Measurements from ENCODE around the gene FAM9A. TPM values are rescaled to one million over a fixed set of nuclear protein-coding genes. Genes with fewer than 3 reads are reported as not detected.

The FAM9A gene
- not detected for total RNA-seq

DNA sequence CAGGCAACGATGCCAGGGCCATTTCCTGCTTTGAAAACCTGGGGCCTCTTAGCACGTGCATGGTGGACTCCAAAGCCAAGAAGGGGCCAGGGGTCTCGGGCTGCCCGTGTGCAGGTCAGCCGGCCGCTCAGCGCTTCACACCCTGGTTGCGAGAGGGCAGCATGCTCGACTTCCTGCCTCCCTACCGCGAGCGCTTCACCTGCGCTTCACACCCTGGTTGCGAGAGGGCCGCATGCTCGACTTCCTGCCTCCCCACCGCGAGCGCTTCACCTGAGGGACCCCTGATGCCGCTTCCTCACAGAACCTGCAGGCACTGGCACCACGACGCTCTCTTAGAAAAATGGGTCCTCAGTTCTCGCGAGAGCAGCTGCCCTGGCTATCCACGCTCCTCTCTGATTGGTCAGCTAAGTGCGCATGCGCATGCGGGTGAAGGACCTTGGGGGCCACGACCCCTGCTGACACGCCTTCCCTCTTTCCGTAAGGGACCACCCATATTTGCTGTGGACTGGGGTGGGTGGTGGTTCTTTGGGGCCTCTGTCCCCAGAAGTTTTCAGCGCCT is at the start of gene FAM9A:
Gene FAM9A, minus strand, starts transcription at position 343 of the 559 bp plus-strand sequence. CDS start 1,212 bp downstream, outside the sequence.
- Histone ChIP-seq H3K9me3 (no peaks in the 10 kb centered on the region), H3K36me3 (no peaks in the 10 kb centered on the region), H3K4me3 (no peak within 1 kb of the TSS), H3K27ac (no peak within 1 kb of the TSS), H3K27me3 (no peaks in the 10 kb centered on the region), H3K4me1 (no peaks in the 10 kb centered on the region)
- TF ChIP-seq, protein P1, sequence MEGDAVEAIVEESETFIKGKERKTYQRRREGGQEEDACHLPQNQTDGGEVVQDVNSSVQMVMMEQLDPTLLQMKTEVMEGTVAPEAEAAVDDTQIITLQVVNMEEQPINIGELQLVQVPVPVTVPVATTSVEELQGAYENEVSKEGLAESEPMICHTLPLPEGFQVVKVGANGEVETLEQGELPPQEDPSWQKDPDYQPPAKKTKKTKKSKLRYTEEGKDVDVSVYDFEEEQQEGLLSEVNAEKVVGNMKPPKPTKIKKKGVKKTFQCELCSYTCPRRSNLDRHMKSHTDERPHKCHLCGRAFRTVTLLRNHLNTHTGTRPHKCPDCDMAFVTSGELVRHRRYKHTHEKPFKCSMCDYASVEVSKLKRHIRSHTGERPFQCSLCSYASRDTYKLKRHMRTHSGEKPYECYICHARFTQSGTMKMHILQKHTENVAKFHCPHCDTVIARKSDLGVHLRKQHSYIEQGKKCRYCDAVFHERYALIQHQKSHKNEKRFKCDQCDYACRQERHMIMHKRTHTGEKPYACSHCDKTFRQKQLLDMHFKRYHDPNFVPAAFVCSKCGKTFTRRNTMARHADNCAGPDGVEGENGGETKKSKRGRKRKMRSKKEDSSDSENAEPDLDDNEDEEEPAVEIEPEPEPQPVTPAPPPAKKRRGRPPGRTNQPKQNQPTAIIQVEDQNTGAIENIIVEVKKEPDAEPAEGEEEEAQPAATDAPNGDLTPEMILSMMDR (IDR thresholded peaks at IDR 0.05) = no peak
- TF ChIP-seq POLR2A (IDR thresholded peaks at IDR 0.05) = no peak
- no peak for DNase-seq

- no peak overlapping the region for H3K27ac ChIP-seq
- no peak for TF ChIP-seq POLR2A (IDR thresholded peaks at IDR 0.05)
- TF ChIP-seq, protein P1 (IDR thresholded peaks at IDR 0.05) = no peak
- no peak overlapping the region for H3K4me3 ChIP-seq
- no peaks in the 10 kb centered on the region for H3K36me3 ChIP-seq
- no peak for DNase-seq
- H3K9me3 ChIP-seq = no peaks in the 10 kb centered on the region
- H3K27me3 ChIP-seq = no peaks in the 10 kb centered on the region
- no peaks in the 10 kb centered on the region for H3K4me1 ChIP-seq
These were observed 49.3 kb upstream of the FAM9A start for GRCh38 chrX:8850478-8850877.

GRCh38 chrX:8849945-8850344 is 48.8 kb upstream of the FAM9A start:
- H3K27me3 ChIP-seq = no peaks in the 10 kb centered on the region
- no peak overlapping the region for H3K4me3 ChIP-seq
- H3K9me3 ChIP-seq = no peaks in the 10 kb centered on the region
- H3K36me3 ChIP-seq = no peaks in the 10 kb centered on the region
- TF ChIP-seq POLR2A (IDR thresholded peaks at IDR 0.05) = no peak
- TF ChIP-seq, protein P1 (IDR thresholded peaks at IDR 0.05) = no peak
- no peak overlapping the region for H3K27ac ChIP-seq
- no peak for DNase-seq
- H3K4me1 ChIP-seq = no peaks in the 10 kb centered on the region

DNA sequence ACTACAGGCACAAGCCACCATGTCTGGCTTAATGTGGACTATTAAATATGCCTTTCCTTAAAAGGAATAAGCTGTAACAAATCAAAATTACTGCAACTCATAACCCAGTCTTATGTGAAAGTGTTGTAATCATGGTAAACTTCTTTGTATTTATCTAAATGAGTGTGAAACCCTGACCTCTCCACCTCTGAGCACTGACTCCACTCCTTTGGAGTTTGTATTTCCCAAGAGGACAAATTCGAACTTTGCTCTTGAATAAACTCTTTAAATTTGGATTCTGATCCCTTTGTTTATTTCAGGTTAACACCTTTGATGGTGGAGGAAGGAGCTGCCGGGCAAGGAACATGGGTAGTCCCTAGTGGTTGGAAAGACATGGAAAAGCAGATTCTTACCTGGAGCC is 48.3 kb upstream of the FAM9A start:
- H3K9me3 ChIP-seq = no peaks in the 10 kb centered on the region
- no peak overlapping the region for H3K27ac ChIP-seq

DNA sequence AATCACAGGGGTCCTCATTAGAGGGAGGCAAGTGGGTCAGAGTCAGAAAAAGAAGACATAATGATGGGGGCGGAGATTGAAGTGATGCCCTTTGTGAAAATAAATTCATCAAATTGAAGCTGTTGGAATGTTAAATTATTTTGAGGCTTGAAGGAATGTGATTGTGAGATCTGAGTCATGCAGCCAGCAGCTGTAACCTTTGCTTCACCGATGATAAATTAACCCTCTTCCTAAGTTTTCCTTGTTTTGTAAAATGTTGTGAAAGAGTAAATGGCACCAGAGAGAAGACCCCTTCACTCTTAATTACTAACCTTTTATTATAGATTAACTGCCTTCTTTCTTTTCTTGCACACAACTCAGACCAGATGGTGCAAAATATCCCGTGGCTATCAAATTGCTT is 47.7 kb upstream of the FAM9A start:
- Histone ChIP-seq H3K4me1 (no peaks in the 10 kb centered on the region), H3K4me3 (no peak overlapping the region), H3K27me3 (no peaks in the 10 kb centered on the region), H3K27ac (no peak overlapping the region), H3K9me3 (no peaks in the 10 kb centered on the region), H3K36me3 (no peaks in the 10 kb centered on the region)
- DNase-seq = no peak
- TF ChIP-seq, protein P1 (IDR thresholded peaks at IDR 0.05) = no peak
- no peak for TF ChIP-seq POLR2A (IDR thresholded peaks at IDR 0.05)

More for the DNA sequence above, 48.3 kb upstream of the FAM9A start:
- no peaks in the 10 kb centered on the region for H3K4me1 ChIP-seq
- H3K4me3 ChIP-seq = no peak overlapping the region
- no peaks in the 10 kb centered on the region for H3K27me3 ChIP-seq
- no peaks in the 10 kb centered on the region for H3K36me3 ChIP-seq
- DNase-seq = no peak
- TF ChIP-seq, protein P1 (IDR thresholded peaks at IDR 0.05) = no peak
- no peak for TF ChIP-seq POLR2A (IDR thresholded peaks at IDR 0.05)

DNA sequence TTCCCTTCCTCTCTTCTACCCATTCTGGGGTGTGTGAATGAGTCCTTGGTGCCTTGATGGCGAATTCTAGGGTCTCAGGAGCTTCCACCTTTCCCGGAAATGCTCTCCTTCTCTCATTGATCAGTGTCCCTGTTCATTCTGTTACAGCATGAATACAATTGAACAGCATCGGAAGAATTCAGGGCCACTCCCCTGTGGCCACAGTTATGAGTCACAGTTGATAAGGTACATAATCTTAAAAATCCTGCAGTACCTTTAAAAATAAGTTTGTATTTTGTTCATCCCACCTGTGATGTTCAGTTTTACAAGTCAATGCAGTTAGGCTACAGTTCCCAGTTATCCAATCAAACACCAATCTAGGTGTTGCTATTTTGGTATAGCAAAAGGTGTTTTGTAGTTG is 47.3 kb upstream of the FAM9A start:
- Histone ChIP-seq H3K27ac (no peak overlapping the region), H3K4me3 (no peak overlapping the region), H3K4me1 (no peaks in the 10 kb centered on the region), H3K36me3 (no peaks in the 10 kb centered on the region), H3K9me3 (no peaks in the 10 kb centered on the region), H3K27me3 (no peaks in the 10 kb centered on the region)
- no peak for DNase-seq
- TF ChIP-seq, protein P1 (IDR thresholded peaks at IDR 0.05) = no peak
- TF ChIP-seq POLR2A (IDR thresholded peaks at IDR 0.05) = no peak

All from Peyer's patch (tissue), 4 donors.